GM18870 (cell line): ENCODE data around the gene GPR4.
A peak's percentile ranks its signal among the peaks of the same experiment; 100 is the strongest.

Experiments
- ATAC-seq: cut with Tn5 transposase; IDR thresholded peaks from one replicate; pipeline ENCODE4 v1.9.1; 2021; ENCODE audit warnings: moderate library complexity; ENCODE audit not compliant: unreplicated experiment

The GPR4 gene

GRCh38 chr19:45590300-45591003 lies 11.6 kb downstream of the GPR4 start:
- no peak for ATAC-seq

- no peak for ATAC-seq
These were observed 12.2 kb downstream of the GPR4 start for GRCh38 chr19:45589768-45590167.

DNA sequence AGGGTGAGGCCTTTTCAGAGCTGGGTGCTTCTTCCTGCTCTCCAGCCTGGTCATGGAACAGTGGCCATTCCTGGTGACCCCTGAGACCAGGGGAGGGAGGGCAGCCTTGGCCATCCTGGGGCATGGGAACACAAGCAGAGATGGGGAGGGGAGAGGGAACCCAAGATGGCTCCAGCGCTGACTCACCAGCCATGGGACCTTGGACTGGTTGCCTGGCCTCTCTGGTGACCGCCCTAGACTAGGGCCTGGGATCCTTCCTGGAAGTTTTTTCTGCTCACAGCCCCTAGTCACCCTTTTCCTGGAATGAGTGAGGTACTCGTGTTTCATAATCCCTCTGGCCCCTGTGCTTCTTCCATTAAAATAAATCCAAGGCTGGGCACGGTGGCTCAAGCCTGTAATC lies 14.1 kb downstream of the GPR4 start:
- no peak for ATAC-seq

DNA sequence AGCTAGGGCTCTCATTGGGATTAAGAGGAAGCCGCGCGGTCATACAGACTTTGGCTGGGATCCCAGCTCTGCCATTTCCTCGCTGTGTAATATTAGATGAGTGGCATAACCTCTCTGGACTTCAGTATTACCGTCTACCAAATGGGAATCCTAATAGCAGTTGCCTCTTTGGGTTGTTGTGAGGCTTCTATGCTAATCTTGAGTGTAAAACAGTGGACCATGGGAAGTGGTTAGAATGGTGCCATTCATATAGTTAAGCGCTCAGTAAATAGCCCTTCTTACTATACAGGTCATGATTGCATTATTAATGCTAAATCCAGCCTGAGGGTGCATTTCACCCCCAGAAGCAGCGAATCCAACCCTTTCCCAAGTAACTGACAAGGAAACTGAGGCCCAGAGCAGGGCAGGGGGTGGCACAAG lies 16.8 kb downstream of the GPR4 start:
- ATAC-seq = no peak

GRCh38 chr19:45584332-45585157 lies 17.5 kb downstream of the GPR4 start, which contains the start of gene OPA3:
TSS of gene OPA3 (minus strand) at chr19:45584802. CDS start at chr19:45584764, 38 bp downstream.
- ATAC-seq = peak; percentile 79

GRCh38 chr19:45581576-45581975 lies 20.4 kb downstream of the GPR4 start:
- no peak for ATAC-seq

GRCh38 chr19:45578861-45579260 lies 23.2 kb downstream of the GPR4 start:
- no peak for ATAC-seq

DNA sequence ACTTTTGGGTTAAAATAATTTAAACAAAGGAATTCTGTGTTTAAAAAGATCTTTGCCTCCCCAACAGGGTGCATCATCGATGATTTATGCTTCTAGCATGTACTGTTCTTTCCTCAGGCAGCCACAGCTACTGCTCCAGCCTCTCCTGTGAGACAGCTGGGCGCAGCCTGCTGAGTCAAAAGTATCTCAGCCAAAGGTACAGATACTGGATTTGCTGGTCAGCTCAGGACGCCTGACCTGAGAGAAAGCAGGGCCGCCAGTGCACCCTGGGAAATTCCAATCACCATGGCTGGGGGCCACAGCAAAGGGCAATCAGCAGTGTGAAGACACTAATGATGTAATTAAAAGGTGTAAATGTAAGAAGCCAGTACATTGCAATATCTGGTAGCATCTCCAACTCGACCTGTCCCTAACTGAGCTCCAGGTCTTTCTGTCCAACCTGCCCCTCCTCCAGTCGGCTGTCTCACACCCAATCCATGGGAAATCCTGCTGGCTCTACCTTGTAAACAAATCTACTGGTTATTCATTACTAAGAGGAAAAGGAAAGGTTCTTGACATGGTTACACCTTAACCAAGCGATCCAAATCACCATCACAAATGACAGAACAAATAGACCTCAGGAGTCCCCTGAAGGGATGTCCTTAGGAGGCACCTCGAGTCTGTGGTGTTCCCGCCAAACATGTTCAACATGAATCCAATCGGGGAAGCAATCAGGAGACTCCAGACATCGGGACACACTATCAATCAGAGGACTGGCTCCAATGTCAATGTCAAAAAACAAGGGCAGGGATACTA lies 24.7 kb downstream of the GPR4 start:
- ATAC-seq = no peak

GRCh38 chr19:45576682-45577081 lies 25.3 kb downstream of the GPR4 start:
- ATAC-seq = no peak

DNA sequence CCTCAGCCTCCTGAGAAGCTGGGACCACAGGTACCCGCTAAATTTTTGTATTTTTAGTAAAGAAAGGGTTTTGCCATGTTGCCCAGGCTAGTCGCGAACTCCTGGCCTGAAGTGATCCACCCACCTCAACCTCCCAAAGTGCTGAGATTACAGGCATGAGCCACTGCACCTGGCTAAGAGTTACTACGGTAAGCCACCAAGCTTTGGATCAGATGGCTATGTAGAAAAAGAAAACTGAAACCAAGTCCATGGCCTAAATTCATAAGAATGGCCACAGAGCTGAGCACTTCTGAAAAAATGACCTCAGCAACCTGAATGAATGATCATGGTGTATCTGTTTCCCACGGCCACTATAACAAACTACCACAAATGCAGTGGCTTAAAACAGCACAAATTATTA lies 26.8 kb downstream of the GPR4 start:
- no peak for ATAC-seq

DNA sequence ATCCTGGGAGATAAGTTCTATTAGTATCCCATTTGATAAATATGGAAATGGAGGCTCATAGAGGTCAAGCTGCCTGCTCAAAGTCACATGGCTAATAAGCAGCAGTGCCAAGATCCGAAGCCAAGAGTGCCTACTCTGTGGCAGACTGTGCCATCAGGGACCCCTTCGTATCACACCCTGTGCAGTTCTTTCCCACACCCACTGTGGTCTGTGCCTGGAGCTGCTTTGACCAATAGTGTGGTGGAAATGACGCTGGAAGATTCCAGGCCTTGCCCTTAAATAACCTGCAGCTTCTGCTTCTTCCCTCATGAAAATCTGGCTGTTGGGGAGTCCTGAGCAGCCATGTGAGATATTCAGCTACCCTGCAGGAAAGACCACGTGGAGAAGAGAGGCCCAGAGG lies 27.5 kb downstream of the GPR4 start:
- ATAC-seq = no peak

- no peak for ATAC-seq
These were observed 30.4 kb downstream of the GPR4 start for GRCh38 chr19:45571457-45572220.

DNA sequence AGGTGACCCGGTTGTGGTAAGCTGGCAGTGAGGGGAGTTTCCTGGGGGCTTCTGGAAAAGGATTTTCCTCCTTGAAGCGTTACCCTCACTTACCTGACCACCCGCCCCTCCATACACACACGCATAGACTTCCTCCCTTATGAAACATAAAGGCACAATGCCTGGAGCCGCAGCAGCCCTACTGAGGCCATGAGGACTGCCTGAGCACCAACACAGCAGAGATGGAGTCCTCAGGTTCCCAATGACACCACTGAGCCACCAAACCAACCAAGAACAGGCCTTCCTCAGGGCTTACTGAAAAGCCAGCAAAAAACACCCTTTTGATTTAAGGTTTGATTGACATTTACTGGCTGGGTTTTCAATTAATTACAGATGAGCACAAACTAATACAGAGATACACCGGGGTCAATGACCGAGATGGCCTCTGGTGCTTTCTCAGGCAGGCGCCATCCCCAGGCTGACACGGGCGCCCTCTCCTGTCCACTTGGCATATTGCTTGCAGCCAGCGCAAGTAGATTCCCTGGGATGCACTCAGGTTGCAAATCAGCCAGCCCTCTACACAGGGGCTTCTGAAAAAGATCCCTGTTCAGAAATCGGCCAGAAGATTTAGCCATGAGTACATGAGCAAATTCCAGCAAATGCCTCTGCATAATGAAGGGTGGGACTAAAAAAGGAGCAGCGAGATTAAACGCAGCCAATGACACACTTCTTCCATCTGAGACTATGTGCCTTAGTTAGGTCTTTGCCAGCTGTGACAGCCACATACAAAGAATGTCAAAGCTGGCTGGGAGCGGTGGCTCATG lies 32.2 kb downstream of the GPR4 start:
- ATAC-seq = no peak

DNA sequence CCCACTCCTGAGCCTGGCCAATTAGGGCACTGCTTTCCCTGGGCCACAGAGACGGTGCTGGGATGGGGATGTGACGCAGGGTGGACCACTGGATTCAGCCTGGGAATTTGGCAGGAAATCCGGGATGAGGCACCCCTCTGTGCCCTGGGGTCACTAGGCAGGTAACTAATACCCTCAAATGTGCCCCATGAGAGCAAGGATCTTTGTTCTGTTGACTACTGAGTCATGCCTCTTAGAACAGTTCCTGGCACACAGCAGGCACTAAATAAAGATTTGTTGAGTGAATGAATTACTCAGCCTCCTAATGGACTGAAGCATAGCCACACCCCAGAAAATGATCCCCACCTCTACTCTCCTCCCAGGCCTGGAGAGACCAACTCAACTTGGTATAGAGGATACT lies 33.3 kb downstream of the GPR4 start:
- ATAC-seq = no peak

- ATAC-seq = no peak
These were observed 34.4 kb downstream of the GPR4 start for GRCh38 chr19:45567609-45568008.

DNA sequence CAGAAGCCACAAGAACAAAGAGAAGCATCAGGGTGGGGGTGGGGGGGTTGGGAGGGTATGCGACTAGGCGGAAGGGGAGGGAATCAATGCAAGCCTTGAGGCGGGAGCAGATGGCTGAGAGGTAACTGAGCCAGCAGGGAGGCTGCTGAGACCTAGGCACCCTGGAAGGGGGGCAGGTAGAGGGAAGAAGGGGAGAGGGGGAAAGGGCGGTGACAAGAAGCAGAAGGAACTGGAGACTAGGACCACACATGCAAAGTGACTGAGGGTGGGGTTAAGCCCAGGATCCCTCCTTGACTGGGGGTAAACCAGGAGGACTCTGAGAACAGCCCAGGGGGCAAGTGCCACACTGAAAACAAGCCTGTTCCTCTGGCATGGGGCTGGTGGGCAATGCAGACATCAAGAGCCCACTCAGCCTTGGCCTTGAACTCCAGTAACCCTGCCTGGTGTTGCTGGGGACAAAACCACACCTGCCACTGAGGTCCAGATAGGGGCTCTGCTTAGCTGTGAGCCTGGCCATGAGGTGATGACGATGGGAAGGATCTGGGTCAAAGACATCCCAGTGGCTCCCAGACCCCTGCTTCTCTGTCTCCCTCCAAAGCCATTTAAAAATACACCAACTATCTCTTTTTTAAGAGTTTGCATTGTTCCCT lies 37.8 kb downstream of the GPR4 start:
- no peak for ATAC-seq

GRCh38 chr19:45560686-45561085 lies 41.3 kb downstream of the GPR4 start:
- no peak for ATAC-seq

DNA sequence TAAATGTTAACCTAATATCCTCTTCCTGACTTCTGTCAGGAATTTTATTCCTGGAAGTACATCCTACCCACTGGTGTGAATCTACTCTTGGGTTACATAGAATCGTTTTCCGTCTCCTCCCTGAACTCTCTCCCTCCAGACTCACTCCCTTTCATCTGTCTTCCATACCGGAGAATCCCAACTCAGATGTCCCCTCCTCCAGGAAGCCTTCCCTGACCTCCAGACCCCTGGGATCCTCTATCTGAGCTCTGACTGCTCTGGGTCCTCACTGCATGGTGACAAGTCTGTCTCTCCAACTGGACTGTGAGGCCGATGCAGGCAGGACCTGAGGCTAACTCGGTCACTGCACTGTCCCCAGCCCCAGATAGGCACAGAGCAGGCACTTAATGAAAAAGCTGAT lies 42.0 kb downstream of the GPR4 start:
- no peak for ATAC-seq

- no peak for ATAC-seq
These were observed 43.6 kb downstream of the GPR4 start for GRCh38 chr19:45558399-45558878.
